ENCODE results near the gene TUBD1.

Gene TUBD1

DNA sequence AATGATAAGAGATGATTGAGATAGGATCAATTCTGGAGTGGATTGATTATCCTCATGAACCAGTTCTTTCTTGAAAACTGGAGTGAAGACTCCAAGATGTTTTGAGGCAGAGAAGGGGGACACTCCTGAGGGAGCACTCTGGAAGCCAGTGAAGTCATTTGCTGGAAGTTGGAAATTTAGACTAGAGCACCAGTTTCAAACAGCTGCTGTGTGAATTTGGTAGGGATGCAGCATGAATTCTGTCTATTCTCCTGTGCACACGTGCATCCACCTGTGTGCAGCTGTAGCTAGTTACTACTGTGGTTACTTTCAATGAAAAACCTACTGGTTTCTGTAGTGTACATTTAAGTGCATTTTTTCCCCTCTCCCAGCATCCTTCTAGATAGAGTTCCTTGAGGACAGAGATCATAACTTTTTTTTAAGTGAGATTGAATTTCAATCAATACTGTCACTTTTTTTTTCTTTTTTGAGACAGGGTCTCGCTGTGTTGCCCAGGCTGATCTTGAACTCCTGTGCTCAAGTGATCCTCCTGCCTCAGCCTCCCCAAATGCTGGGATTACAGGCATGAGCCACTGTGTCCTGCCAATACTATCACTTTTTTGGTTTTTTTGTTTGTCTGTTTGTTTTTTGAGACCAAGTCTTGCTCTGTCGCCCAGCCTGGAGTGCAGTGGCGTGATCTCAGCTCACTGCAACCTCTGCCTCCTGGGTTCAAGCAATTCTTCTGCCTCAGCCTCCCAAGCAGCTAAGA lies 65.9 kb downstream of the TUBD1 start:
- DNase-seq (ENCODE audit: low read depth in 2 of 2) = no peak

DNA sequence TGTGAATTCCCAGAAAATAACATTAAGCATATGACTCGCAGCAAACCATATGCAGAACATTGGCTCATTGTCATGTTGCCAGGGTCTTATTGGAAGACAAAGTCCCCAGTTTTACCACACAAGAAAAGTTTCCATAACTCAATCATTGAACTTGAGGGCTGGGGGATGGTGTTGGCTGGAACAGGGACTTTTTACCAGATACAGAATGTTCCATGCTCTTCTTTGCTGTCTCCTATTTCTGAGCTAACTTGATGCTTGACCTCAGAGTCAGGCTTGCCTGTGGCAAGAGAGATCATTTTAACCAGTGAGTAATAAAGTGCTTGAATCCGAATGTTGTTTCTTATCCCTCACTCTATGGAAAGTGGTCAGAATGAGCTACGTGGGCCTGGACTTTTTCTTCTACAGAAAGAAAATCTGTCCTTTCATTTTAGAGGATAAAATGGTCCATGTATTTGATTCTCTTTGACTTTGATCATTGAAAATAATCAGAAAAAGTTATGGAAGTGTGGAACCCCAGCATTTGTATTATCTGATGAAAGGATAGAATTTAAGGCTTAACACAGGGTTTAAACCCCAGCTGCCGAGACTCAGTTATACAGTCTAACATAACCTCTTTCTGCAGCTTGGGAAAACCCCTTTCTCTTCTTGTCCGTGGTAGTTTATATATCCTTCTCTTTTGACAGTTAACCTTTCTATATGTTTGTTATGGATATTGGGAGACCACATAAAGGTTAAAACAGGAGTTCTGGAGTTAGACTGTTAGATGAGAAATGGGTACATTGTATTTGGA lies 67.0 kb downstream of the TUBD1 start:
- no peak for DNase-seq (ENCODE audit: low read depth in 2 of 2)

DNA sequence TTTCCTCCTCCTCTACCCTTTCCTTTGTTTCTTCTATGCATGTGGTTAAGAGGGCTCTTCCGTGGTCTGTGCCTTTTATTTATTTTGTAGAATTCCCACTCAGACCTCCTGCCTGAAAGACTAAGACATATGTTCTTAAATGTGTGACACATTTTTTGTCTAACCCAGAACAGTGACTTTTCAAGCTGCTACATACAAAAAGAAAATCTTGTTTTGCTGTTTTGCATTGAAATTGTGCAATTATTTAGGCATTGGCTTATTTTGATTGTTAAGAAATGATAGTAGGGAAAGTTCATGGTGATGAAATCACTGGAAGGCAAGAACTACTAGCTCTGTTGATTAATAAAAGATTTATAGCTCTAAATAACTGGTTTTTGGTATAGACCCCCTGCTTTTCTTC lies 76.8 kb downstream of the TUBD1 start:
- DNase-seq (ENCODE audit: low read depth in 2 of 2) = no peak

DNA sequence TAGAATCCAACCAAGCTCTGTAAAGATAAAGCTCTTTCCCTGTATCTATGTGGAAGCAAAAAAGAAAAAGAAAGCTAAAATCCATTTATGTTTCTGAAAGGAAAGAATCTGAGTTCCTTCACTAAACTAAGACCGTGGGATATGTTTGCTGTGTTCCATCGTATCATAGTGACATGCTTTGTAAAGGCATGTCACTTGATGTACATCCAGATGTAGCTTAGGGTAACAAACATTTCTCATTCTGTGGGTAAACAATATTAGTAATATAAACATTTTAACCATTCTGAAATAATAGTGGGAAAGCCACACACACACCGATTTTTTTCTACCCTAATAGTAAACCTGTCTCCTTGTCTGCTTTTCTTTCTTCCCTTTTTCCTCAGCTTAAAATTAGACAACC lies 78.1 kb downstream of the TUBD1 start:
- no peak for DNase-seq (ENCODE audit: low read depth in 2 of 2)

DNA sequence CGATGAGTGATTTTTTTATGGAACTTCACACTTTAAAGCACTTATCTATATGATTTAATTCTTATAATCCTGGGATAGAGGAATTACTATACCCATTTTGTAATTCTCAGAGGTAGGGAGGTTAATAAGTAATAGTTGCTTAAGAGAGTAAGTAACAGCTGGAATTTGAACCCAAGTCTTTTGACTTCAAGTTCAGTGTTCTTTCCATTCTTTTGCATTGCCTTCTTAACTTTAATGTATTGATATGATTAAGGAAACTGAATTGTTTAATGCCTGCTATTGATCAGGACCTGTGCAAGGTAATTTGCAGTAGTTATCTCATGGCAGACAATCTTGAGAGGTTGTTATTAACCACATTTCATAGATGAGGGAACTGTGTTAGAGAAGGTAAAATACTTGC lies 78.5 kb downstream of the TUBD1 start:
- no peak for DNase-seq (ENCODE audit: low read depth in 2 of 2)

DNA sequence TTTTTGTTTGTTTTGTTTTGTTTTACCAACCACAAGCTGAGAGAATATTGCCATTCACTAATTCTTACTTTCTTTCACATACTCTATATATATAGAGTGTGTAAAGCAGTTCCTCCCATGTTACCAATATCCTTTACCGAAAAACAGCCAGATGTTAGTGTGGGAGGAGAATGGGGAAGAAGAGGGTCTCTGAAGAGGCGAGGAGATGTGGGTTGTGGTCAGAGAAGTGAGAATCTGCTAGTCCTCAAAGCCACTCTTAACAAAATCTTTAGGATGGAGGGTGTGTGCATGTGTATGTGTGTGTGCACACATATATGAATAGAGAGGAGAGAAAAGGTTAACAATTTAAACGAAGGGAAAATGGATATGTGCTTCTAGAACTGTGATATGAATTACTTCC lies 80.6 kb downstream of the TUBD1 start:
- DNase-seq (ENCODE audit: low read depth in 2 of 2) = no peak

DNA sequence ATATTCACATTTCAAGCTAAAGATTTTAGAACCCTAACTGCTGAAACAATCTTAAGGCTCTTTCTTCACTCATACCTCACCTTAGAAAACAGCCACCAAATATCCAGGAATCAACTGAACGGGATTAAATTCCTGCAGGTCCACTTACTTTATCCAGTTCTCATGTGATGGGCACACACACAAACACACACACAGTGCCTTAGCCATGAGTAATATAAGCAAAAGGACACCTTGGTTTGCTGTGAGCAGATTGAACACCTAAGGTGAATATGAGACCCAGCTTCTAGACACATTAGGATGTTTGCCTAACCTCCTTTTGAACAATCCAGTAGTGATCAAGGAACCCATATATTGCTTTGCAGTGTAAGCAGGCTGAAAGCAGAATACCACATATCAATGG lies 81.5 kb downstream of the TUBD1 start:
- DNase-seq (ENCODE audit: low read depth in 2 of 2) = no peak

DNA sequence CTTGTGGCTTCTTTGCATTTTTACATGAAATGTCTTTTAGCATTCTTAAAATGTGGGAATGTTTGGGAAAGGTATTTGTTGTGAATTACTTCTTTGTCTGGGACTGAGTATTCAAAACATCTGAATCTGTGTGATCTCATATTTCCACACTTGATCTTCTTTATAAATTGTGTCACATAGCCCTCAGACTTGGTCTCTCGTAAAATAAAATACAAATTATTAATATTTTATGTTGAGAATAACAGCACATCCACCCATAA lies 81.9 kb downstream of the TUBD1 start:
- DNase-seq (ENCODE audit: low read depth in 2 of 2) = no peak

Measured in stimulated activated CD8-positive, alpha-beta memory T cell treated with anti-CD3 and anti-CD28 coated beads, Interleukin-15, amount 100 ng/mL, for 48 hours (primary cell).